HG02943 (cell line): Measurements from ENCODE around the gene OR6N1.

Experiments
- ATAC-seq: cut with Tn5 transposase; IDR thresholded peaks from one replicate; pipeline ENCODE4 v1.9.1; 2021; ENCODE audit warnings: mild to moderate bottlenecking, low read depth, moderate library complexity; ENCODE audit not compliant: unreplicated experiment

Gene OR6N1

GRCh38 chr1:158752155-158752712, 19.8 kb downstream of the OR6N1 start:
- no peak for ATAC-seq

GRCh38 chr1:158735848-158736247, 36.1 kb downstream of the OR6N1 start:
- no peak for ATAC-seq

- no peak for ATAC-seq
These were observed 39.5 kb downstream of the OR6N1 start for GRCh38 chr1:158732524-158732923.

DNA sequence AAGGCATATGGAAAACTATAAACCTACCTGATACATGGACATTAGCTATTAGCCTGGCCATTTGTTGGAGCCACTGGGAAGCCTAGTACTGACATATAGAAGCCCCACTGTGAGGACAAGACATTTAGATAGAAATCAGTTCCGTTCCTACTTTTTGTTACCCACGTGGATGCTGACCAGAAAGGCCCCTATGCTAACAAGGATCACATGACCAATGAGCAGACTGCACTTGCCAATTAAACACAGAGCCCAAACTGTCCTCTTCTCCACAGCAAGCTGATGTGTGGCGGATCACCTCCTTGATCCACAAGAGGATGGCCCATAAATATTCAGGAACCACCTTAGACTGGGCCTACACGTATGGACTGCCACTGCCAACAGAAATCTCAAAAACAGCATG, 40.3 kb downstream of the OR6N1 start:
- no peak for ATAC-seq

DNA sequence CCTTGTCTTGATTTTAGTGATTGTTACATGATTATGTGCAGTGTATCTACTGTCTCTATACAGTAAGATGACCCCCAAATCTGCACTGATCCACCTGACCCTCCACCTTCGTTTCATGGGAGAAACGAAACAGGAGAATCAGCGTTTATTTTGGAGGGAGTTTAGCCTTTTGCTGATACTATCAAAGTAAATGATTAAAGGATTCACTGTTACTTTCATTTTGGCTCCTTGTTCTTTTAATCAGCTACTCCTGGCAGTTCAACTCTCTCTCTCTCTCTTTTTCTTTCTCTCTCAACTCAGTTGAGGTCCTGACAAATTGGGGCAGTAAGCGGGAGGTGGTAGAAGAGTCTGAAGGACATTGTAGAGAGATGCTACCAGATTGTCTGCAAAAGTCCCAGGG, 41.5 kb downstream of the OR6N1 start:
- no peak for ATAC-seq

- no peak for ATAC-seq
These were observed 43.3 kb downstream of the OR6N1 start for GRCh38 chr1:158728510-158729225.

- no peak for ATAC-seq
These were observed 47.6 kb downstream of the OR6N1 start for GRCh38 chr1:158724442-158724841.

DNA sequence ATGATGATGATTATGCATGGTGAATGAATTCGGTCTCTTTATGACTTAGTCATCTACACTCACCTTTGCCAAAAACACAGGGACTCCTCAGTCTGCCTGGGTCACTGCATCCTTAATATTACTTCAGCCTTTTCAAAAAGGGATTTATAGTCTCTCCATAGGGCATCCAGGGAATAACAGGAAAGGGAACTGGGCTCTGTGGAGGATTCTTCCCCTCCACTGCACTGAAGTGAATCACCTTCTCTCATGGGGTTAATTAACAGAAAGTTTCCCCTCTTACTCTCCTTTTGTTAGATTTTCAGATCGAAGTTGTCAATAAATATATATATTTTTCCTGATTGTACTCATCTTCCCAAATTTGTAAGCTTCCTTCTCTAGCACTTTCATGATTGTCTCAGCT, 51.4 kb downstream of the OR6N1 start, which contains the start of gene OR6K3:
Gene OR6K3 (minus strand): TSS at position 101 of the 400 bp plus-strand sequence. CDS start 2,605 bp downstream, outside the sequence.
- no peak for ATAC-seq

DNA sequence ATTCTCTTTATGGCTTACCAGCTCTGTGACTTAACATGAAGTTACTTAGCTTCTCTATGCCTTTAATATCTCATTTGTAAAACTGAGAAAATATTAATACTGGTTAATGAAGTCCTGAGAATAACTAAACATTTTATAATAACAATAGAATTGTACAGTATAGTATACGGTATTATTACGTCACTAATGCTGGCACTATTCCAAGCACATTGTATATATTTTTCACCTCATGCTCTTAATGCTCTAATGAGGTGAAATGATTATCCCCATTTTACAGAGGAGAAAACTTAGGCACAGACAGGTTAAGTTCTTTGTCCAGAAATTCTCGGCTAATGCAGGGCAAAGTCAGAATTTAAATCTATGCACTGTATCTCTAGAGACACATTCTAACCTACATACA, 52.3 kb downstream of the OR6N1 start:
- no peak for ATAC-seq

GRCh38 chr1:158717344-158717743, 54.7 kb downstream of the OR6N1 start:
- no peak for ATAC-seq

- ATAC-seq: no peak
These were observed 55.7 kb downstream of the OR6N1 start for GRCh38 chr1:158716335-158716734.

GRCh38 chr1:158714754-158715153, 57.2 kb downstream of the OR6N1 start:
- no peak for ATAC-seq
